NCI-H524 (cell line): Measurements from ENCODE around the gene TDO2.
"Not testable (repeated sequence)": the region's sequence is repeated elsewhere in the genome, so short reads cannot be mapped to it uniquely, and the experiment has no call there.

Experiments
- DNase-seq, 2 experiments: peaks; one replicate each; lab custom pipeline; 2025; lab: John Stamatoyannopoulos, UW

Gene TDO2

DNA sequence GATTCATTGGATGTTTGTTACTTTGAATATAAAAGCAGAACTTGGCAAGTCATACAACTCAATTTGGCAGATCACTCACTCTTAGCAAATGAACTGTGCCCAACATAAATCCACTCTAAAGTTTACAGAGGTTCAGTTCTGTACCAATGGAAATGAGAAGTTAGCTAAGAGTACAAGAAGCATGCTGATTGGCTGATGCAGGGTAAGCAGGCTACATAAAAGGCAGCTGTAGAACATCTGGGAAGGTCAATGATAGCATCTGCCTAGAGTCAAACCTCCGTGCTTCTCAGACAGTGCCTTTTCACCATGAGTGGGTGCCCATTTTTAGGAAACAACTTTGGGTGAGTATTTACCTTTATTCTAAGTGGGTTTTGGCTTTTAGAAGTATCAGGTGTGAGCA is at the start of gene TDO2:
TSS of gene TDO2 (plus strand) at position 244 of the 400 bp plus-strand sequence. CDS start at position 307, 63 bp downstream.
- DNase-seq, result no peak

DNA sequence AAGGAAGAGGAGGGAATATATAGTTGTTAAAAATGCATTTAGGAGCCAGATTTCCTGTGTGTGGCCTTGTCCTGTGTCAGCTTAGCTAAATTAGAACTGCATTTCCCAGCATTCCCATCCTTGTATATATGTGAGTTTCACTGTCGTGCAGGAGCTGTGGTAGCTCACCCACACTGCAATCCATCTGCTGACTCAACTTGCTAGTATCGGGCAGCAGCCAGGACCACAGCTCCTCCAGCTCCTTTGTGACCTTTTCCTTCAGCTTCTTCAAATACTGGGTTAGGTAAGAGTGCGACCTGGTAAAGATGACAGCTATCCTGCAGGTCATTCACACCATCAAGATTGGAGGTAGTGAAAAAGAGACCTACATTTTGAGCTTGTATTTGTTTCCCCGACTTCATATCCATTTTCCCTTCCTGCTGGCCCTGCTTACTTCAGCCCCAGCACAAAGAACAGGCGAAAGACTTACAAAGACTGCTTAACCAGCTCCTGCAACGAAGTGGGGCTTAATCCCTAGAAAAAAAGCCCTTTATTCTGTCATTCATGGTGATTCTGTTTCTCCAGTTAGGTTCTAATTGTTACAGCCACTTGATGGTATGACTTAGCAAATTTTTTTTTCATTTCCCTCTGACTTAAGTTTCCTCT is 48.8 kb upstream of the TDO2 start:
- DNase-seq, result no peak

DNA sequence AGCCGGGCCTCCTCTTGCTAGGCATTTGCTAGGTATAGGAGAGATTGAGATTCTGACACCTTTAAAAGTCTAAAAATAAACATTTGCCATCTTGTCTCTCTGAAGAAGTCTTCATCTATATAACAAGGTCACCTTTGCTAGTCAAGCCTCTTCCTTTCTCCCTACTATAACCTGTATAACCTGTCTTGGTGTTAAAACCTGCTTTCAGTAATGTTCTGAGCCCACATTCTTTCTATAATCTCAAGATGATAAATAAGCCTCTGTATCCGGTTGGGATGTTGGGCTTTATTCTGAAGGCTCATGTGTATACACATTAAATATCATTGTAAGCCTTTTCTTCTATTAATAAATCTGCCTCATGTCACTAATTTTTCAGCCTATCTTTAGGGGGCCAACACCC is 47.6 kb upstream of the TDO2 start:
- no peak for DNase-seq

DNA sequence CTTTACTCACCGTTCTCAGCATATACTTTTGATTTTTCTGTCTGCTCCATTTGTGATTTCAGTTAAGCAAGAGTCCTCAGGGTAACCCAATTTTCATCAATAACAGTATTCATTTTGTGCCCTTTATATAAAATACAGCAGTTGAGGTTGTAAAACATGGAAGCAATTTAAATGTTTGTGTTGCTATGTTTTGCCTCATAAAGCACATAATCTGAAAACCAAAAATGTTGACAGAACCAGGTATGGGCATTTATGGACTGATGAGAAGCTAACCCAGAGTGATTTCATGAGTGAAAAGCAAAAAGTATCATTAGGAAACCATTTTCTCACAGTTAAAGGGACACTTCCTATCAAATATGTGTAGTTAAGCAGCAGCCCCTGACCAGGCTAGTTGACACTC is 37.3 kb upstream of the TDO2 start, which contains the start of gene ASIC5:
TSS of gene ASIC5 (minus strand) at position 101 of the 400 bp plus-strand sequence. CDS start at position 50, 51 bp downstream.
- DNase-seq, result no peak

DNA sequence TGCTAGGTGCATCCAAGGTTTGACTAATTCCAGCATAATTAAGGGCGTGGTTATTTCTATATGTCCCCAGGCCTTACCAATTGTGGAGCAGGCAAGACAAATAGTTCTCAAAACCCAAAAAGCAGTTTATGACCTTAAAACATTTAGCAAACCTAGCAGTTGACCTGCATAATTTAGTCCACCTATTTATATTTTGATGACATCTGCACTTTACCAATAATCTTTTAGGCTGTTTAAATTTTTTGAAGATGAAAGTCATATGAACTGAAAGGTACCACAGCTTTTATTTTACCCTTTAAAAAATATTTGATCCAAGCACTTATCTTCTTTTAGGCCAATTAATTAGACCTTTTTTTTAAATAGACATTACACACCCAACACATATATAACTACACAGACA is 27.6 kb upstream of the TDO2 start:
- DNase-seq, result no peak

DNA sequence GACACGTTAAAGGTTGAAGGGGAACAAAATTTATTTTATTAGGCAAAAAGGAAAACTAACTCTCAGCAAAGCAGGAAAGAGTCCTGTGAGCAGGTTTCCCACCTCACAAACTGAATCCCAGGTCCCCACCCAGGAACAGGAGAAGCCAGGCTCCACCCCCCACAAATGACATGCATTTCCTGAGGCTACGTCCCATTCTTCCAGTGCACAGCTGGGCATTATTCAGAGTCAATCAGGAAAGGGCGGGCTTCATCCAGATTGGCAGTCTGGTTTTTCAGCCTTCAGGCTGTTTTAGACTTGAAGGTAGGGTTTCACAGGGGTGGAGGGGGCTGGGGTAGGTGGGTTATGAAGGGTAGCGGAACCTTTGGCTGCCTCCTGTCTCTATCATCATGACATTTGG is 25.5 kb upstream of the TDO2 start:
- no peak for DNase-seq

DNA sequence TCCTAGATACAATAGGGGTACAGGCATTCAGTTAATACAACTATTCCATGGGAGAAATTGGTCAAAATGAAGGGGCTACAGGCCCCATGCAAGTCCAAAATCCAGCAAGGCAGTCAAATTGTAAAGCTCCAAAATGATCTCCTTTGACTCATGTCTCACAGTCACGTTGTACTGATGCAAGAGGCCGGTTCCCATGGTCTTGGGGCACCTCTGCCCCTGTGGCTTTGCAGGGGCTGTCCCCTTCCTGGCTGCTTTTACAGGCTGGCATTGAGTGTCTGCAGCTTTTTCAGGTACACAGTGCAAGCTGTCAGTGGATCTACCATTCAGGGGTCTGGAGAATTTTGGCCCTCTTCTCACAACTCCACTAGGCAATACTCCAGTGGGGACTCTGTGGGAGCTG is 24.9 kb upstream of the TDO2 start:
- DNase-seq, result no peak

DNA sequence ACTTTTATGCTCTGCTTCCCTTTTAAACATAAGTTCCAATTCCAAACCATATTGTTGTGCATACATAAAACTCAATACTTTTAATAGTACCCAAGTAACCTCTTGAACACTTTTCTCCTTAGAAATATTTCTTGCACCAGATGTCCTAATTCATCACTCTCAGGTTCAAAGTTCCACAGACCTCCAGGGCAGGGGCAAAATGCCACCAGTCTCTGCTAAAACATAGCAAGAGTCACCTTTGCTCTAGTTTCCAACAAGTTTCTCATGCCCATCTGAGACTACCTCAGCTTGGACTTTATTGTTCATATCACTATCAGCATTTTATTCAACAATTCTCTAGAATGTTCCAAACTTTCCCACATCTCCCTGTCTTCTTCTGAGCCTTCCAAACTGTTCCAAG is 23.7 kb upstream of the TDO2 start:
- no peak for DNase-seq

DNA sequence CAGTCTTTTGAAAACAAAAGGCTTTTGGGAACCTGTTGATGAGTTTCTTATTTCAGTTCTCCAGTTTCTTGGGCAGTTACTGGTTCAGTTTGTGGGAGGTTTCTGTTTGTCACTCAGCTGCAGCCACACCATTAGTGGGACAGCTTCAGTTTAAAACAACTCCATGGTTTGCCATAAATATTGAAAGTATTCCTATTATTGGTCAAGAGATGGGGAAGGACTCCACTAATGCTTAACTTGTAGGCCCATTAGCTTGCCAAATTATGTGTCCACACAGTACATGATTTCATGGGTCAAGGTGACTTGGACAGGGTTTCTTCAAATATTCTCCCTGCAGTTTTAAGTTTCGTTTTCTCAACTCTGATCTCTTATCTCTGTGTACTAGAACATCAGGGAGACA is 21.9 kb upstream of the TDO2 start:
- no peak for DNase-seq

DNA sequence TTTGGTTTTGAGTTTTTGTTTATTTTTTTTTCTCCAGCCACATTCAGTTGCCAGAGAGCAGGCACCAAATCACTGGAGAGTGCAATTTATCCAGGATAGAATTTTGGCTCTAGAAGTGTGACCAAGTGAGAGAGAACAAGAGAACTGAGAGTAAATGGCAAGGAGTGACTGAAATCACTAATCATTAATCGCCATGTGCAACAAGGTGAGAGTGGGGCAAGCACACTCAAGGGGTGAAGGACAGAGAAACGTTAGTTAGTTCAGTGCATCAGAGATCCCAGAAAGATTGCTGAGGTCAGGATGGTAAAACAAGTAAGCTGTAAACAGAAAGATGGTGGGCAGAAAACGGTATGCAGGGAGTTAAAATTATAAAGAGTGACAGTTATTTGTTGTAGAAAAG is 19.6 kb upstream of the TDO2 start:
- no peak for DNase-seq

DNA sequence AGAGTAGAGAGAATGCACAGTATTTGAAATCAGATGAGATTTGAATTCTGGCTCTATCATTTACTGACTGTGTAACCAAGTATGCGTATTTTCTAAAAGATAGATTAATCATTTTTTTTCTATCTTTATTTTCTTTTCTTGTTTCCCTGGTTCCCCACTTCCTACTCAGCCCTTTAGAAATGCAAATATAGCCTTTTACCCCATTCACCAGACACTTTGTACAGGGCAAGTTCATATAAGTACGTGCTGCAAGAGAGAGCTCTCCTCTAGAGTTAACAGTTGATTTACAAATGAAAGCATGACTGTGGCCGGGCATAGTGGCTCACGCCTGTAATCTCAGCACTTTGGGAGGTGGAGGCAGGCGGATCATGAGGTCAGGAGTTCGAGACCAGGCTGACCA is 17.8 kb upstream of the TDO2 start:
- no peak for DNase-seq

DNA sequence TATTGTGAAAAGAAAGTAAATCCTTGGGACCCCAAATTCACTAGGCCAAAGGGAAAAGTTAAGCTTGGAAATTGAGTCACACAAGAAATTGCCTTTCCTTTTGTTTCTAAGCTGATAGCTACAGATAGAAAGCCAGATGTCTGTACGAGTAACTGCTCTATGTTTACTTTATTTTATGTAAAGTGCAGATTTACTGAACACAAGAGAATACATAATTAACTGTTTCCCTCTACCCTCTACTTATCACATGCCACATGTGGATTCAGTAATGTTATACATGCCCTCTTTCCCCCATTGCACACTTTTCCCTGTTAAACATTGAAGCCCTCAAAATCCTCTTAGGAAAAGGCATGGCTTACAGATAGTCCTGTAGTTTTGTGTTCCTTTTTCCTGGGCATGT is 16.5 kb upstream of the TDO2 start:
- no peak for DNase-seq

DNA sequence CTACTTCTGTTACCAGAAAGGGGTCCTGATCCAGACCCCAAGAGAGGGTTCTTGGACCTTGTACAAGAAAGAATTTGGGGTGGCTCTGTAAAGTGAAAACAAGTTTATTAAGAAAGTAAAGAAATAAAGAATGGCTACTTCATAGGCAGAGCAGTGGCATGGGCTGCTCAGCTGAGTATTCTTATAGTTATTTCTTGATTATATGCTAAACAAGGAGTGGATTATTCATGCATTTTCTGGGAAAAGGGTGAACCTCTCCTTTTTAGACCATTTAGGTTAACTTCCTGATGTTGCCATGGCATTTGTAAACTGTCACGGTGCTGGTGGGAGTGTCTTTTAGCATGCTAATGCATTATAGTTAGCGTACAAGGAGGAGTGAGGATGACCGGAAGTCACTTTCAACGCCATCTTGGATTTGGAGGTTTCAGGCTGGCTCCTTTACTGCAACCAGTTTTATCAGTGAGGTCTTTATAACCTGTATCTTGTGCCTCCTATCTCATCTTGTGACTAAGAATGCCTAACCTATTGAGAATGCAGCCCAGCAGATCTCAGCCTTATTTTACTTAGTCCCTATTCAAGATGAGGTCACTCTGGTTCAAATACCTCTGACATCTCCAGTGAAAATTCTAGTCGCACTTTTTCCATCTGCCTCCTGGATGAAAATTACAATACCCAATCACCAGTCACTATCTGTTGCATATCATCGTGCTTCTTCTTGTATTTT is 15.5 kb upstream of the TDO2 start:
- no peak for DNase-seq

DNA sequence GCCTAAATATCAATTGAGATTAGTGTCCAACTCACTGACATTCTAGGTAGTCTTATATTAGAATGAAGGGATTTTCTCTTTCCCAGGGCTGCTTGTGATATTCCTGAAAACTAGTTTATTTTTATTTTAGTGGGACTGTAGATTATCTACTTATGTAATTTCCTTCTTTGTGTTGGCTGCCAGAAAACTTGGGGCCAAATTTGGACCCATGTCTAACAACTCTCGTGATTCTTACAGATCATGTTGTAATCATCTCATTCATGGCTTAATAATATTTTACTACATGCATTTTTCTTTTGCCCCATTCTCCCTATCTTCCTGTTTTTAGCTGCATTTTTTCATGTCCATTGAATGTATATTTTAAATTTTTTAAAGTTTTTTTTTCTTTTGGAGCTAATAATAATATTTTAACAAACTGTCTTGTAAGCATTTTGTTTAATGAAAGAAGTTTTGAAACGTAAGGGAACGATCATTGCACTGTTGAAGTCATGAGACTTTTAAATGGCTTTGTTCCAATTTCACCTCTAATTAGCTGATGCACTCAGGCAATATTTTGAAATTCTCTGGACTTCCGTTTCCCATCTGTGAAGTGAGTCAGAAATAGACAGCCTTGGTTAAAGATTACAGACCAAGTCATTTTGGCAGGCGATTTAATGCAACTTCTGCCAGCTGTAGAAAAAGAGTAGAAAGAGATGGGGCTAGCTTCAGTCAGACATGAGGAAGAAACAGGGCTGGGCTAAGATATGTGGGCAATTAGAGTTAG is 14.3 kb upstream of the TDO2 start:
- no peak for DNase-seq

DNA sequence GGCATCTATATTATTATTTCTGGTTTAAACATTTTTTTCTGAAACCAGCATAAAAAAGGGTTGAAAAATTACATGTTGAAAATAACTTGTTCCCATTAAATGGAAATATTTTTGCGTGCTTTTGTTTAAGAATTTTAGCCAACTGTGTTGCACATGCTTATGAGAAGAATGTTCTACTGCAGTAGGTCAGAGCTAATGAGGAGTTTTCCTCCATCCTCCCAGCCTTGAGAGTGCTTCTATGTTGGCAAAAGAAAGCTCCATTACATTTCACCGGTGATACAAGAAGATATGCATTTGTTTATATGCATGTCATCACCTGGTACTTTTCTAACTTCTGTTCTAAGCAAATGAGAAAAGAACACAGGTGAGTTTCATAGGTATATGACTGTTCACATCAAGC is 13.6 kb upstream of the TDO2 start:
- DNase-seq, result no peak

DNA sequence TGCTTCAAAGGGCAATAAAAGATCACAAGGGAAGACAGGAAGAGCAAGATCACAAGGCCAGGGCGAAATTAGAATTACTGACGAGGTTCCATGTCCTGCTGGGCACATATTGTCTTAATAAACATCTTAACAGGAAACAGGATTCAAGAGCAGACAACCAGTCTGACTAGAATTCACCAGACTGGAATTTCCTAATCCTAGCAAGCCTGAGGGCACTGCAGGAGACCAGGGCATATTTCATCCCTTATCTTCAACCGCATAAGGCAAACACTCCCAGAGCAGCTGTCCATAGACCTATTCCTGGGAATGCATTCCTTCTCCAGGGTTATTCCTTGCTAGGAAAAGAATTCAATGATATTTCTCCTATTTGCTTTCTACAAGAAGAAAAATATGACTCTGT is 12.4 kb upstream of the TDO2 start:
- no peak for DNase-seq

DNA sequence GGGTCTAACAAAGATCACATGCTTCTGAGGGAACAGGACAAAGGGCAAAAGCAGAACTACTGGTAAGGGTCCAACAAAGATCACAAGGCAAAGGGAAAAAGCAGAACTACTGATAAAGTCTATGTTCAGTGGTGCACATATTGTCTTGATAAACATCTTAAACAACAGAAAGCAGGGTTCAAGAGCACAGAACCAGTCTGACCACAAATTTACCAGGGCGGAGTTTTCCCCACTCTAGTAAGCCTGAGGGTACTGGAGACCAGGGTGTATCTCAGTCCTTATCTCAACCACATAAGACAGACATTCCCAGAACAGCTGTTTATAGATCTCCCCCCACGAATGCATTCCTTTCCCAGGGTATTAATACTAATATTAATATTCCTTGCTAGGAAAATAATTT is 5.1 kb upstream of the TDO2 start:
- DNase-seq, result not testable (repeated sequence)

DNA sequence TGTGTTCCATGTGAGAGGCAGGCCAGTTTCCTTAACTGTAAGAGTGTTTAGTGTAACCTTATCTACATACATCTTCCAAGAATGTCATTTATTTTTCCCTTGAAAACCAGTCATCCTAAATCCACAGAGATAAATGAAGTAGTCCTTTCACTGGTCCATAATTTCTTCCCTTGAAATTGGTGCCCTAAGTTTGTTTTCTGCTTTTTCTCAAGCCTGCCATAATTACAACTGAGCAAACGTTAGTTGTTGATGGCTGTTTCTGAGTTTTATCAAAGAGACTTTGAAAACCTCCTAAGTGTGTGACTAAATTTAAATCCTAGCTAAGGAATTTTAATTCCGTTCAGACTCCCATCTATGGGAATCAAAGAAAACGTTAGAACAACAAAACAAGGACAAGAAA is 3.6 kb upstream of the TDO2 start:
- no peak for DNase-seq

DNA sequence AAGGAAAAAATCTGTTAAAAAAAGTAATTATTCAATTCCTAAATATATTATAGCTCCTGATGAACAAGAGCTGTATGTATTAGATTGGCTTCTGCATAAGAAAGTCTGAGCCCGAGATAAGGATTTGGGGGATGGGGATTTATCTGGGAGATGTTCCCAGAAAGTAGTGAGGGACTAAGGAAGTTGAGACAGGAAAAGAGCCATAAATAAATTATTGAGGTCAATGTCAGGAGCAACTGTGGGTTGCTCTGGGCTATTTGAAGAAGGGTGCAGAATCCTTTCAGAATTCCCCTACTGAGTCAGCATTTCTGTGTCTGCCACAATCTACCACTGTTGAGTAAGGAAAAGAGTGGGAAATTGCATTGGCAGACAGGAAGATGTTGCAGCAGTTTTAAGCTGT is 3.1 kb upstream of the TDO2 start:
- DNase-seq, result no peak

DNA sequence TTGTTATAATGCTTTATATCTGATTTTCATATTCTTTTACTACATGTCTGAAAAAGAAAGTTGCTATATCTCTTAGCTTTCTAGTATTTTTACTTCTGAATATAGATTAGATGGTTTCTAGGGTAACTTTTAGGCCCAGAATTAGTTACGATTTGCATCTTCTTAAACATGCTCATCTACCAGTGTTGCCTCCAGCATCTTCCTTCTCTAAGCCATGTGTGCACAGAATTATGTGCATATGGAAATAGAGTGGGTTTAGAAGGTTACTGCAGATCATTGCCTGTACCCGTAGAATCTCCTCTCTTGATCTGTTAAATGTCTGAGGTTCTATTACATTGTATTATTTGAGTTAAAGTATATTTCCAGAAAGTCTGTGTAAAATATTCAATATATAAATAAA is 2.5 kb upstream of the TDO2 start:
- DNase-seq, result no peak

DNA sequence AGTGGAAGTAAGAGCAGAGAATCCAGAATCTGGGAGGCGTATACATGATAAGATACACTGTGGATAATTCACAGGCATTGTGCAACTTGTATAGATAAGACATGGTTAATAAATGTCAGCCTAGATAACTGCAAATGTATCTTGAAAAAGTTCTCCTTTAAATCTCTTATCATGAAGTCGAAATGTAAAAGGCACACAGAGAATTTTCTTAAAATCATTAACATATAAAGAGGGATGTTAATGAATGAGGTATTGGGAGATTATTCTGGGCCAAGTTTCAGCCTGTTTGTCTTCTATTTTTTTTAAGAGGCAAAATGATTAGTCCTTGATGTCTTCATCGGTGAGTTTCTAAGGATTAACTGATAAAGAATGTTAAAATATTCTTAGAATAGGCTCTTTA is 835 bp downstream of the TDO2 start:
- DNase-seq, result no peak

DNA sequence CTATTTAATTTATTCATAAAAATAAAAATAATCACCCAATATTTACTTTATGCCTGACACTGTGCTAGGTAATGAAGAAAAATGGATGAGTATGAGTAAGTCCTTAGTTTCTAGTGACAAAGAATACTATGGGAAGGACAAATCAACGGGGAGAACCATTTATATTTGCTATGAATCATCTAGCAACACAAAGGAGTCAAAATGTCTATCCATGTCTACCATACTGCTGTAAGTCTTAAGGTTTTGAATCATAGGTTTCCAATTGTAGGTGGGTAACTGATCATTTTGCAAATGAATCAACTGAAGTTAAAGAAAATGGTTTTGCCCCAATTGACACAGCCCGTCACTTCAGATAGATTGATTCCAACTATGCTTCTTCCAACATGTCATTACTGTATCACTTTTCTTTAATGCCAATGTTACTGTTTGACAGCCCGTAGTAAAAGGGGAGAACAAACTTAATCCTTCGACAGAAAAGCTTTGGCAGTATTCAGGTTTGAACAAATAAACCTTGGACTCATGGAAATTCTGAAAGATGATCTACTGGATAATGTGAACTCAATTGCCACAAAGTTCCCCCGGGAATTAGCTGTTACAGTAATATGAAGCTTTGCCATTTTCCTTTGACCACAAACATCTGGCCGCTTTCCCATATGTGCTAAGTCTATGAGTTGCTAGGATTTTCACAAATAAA is 3.2 kb downstream of the TDO2 start:
- peak; percentile 7 to 74 for DNase-seq

DNA sequence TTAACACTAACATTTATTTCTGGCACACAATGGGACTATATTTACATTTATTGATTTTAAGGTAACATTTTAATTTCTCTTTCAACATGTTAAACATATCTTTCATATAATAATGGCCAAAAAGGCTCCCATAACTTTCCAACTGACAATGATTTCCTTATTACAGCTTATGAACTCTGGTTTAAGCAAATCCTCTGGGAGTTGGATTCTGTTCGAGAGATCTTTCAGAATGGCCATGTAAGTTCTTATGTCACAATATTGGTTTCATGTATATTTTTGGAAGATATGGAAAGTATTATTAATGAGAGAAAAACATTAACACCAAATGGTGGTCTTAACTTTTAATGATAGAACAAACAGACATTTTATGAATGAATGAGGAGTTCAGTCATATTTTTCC is 4.1 kb downstream of the TDO2 start:
- no peak for DNase-seq
